ENCODE data around the gene NKAPL. TPM values are rescaled to one million over a fixed set of nuclear protein-coding genes. Genes with fewer than 3 reads are reported as not detected.

NKAPL gene
- total and polyA plus RNA-seq, 2 donors (not counting 3 experiments of a cell fraction or from before 2014, with no cell fraction given): 0.72 to 1.1 TPM

GRCh38 chr6:28296520-28297060, 37.5 kb downstream of the NKAPL start:
- TF ChIP-seq, protein P1, sequence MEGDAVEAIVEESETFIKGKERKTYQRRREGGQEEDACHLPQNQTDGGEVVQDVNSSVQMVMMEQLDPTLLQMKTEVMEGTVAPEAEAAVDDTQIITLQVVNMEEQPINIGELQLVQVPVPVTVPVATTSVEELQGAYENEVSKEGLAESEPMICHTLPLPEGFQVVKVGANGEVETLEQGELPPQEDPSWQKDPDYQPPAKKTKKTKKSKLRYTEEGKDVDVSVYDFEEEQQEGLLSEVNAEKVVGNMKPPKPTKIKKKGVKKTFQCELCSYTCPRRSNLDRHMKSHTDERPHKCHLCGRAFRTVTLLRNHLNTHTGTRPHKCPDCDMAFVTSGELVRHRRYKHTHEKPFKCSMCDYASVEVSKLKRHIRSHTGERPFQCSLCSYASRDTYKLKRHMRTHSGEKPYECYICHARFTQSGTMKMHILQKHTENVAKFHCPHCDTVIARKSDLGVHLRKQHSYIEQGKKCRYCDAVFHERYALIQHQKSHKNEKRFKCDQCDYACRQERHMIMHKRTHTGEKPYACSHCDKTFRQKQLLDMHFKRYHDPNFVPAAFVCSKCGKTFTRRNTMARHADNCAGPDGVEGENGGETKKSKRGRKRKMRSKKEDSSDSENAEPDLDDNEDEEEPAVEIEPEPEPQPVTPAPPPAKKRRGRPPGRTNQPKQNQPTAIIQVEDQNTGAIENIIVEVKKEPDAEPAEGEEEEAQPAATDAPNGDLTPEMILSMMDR (IDR thresholded peaks at IDR 0.05; ENCODE audit: extremely low read depth in 1 of 2, insufficient read depth in 1 of 2, low read depth in 1 of 2, low read length in 2 of 2): no peak
- TF ChIP-seq POLR2A (IDR thresholded peaks at IDR 0.05; ENCODE audit: low read depth, low read length) (no peak), MYC (IDR thresholded peaks at IDR 0.05; ENCODE audit: low read depth, low read length) (no peak)
- FAIRE-seq: no peak
- CTCF ChIA-PET: no interaction called here

GRCh38 chr6:28303570-28303969, 44.5 kb downstream of the NKAPL start:
- ChIA-PET POLR2A (no interaction called here), CTCF (no interaction called here)
- H3K9me3 ChIP-seq (replicated peaks; ENCODE audit: control insufficient read depth, insufficient read depth, low read length): no peaks in the 10 kb centered on the region
- H3K27ac ChIP-seq (ENCODE audit: insufficient read depth, low read depth, low read length): no peak overlapping the region
- H3K4me2 ChIP-seq (ENCODE audit: insufficient read depth, low read length): no peak overlapping the region
- no peak overlapping the region for H2AFZ ChIP-seq (ENCODE audit: low read depth, low read length)
- no TSS peak for BruUV-seq (replicated peaks)
- no peaks in the 10 kb centered on the region for H3K4me1 ChIP-seq (ENCODE audit: control insufficient read depth, extremely low read depth, insufficient read depth, low read length)
- no peaks in the 10 kb centered on the region for H3K9me1 ChIP-seq (replicated peaks; ENCODE audit: control insufficient read depth, extremely low read depth, insufficient read depth, low read length)
- H3K27me3 ChIP-seq (ENCODE audit: control insufficient read depth in 2 of 2, insufficient read depth in 2 of 2, low read length in 2 of 2): no peaks in the 10 kb centered on the region
- TF ChIP-seq EZH2 (IDR thresholded peaks at IDR 0.05; ENCODE audit: borderline replicate concordance, low read depth, low read length, severe bottlenecking): no peak
- no peak for TF ChIP-seq MYC (IDR thresholded peaks at IDR 0.05; ENCODE audit: low read depth, low read length)
- no peak for TF ChIP-seq FOS (IDR thresholded peaks at IDR 0.05; ENCODE audit: borderline replicate concordance, insufficient read depth, low read length)
- TF ChIP-seq JUN (IDR thresholded peaks at IDR 0.05; ENCODE audit: borderline replicate concordance, insufficient read depth, insufficient read length, low read depth): no peak
- no peak for TF ChIP-seq POLR2A (IDR thresholded peaks at IDR 0.05; ENCODE audit: low read depth, low read length)
- no peak for TF ChIP-seq POLR2AphosphoS5 (IDR thresholded peaks at IDR 0.05; ENCODE audit: insufficient read depth, low read depth, low read length)
- TF ChIP-seq, protein P2, sequence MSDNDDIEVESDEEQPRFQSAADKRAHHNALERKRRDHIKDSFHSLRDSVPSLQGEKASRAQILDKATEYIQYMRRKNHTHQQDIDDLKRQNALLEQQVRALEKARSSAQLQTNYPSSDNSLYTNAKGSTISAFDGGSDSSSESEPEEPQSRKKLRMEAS (IDR thresholded peaks at IDR 0.05; ENCODE audit: insufficient read depth, insufficient read length): no peak
- TF ChIP-seq, protein P1 (IDR thresholded peaks at IDR 0.05; ENCODE audit: extremely low read depth in 1 of 2, insufficient read depth in 1 of 2, low read depth in 1 of 2, low read length in 2 of 2): no peak
- TF ChIP-seq GATA2 (IDR thresholded peaks at IDR 0.05; ENCODE audit: insufficient read depth, insufficient read length, low read depth, low read length): no peak
- no peak overlapping the region for H3K9ac ChIP-seq (replicated peaks; ENCODE audit: extremely low read depth, insufficient read depth, low read length)
- no peaks in the 10 kb centered on the region for H4K20me1 ChIP-seq (replicated peaks; ENCODE audit: control insufficient read depth, extremely low read depth, insufficient read depth, low read length)
- dilution Hi-C loops (cut with MboI; ENCODE audit: extremely low pct_ligation_motif_present, low sequenced_read_pairs): no loop called here
- FAIRE-seq: no peak
- no peak for DNase-seq (ENCODE audit: low read depth, low spot score)
- H3K4me3 ChIP-seq (replicated peaks in 1 of 3; ENCODE audit: insufficient read depth in 1 of 3, low read depth in 1 of 3, low read length in 3 of 3): no peak overlapping the region
- H3K36me3 ChIP-seq (ENCODE audit: control insufficient read depth in 2 of 2, extremely low read depth in 1 of 2, insufficient read depth in 2 of 2, low read length in 2 of 2): no peaks in the 10 kb centered on the region
- no peaks in the 10 kb centered on the region for H3K79me2 ChIP-seq (ENCODE audit: control insufficient read depth, insufficient read depth, low read length)
- intact Hi-C loops (cut with micrococcal nuclease): no loop called here

More at GRCh38 chr6:28296520-28297060, 37.5 kb downstream of the NKAPL start:
- Histone ChIP-seq H3K4me2 (ENCODE audit: insufficient read depth, low read length) (no peak overlapping the region), H3K9me3 (replicated peaks; ENCODE audit: control insufficient read depth, insufficient read depth, low read length) (no peaks in the 10 kb centered on the region), H3K9me1 (replicated peaks; ENCODE audit: control insufficient read depth, extremely low read depth, insufficient read depth, low read length) (no peaks in the 10 kb centered on the region), H3K27me3 (ENCODE audit: control insufficient read depth in 2 of 2, insufficient read depth in 2 of 2, low read length in 2 of 2) (no peaks in the 10 kb centered on the region), H3K27ac (ENCODE audit: insufficient read depth, low read depth, low read length) (no peak overlapping the region), H2AFZ (ENCODE audit: low read depth, low read length) (no peak overlapping the region), H3K4me3 (replicated peaks in 1 of 3; ENCODE audit: insufficient read depth in 1 of 3, low read depth in 1 of 3, low read length in 3 of 3) (no peak overlapping the region), H3K9ac (replicated peaks; ENCODE audit: extremely low read depth, insufficient read depth, low read length) (no peak overlapping the region), H3K36me3 (ENCODE audit: control insufficient read depth in 2 of 2, extremely low read depth in 1 of 2, insufficient read depth in 2 of 2, low read length in 2 of 2) (peaks cover 5% of the 10 kb centered on the region in 2 experiments), H3K4me1 (ENCODE audit: control insufficient read depth, extremely low read depth, insufficient read depth, low read length) (no peaks in the 10 kb centered on the region), H4K20me1 (replicated peaks; ENCODE audit: control insufficient read depth, extremely low read depth, insufficient read depth, low read length) (no peaks in the 10 kb centered on the region), H3K79me2 (ENCODE audit: control insufficient read depth, insufficient read depth, low read length) (no peaks in the 10 kb centered on the region)
- POLR2A ChIA-PET: no interaction called here
- BruUV-seq (replicated peaks): no TSS peak
- dilution Hi-C loops (cut with MboI; ENCODE audit: extremely low pct_ligation_motif_present, low sequenced_read_pairs) (no loop called here), intact Hi-C loops (cut with micrococcal nuclease) (no loop called here)
- DNase-seq (ENCODE audit: low read depth, low spot score): no peak
